Spleen (tissue), 11 donors: ENCODE measurements around the gene APBB2. TPM values are rescaled to one million over a fixed set of nuclear protein-coding genes. Genes with fewer than 3 reads are reported as not detected.

Source experiments
- DNase-seq: peaks from one replicate; pipeline ENCODE4 v3.0.0-alpha.2; 2020
- H3K27ac ChIP-seq, 8 donors: fragments of 200-600 bp; sonication (generic) in 7 of 8; 1 replicate in 4 of 8; 2 replicates in 4 of 8; pipeline versions ENCODE4 v1.5.0 to v1.8.0; 2016 to 2021; ENCODE audit warnings: inconsistent platforms in 4 of 8, mild to moderate bottlenecking in 4 of 8, moderate library complexity in 1 of 8
- H3K27me3 ChIP-seq, 7 donors: fragments of 200-600 bp; sonication (generic) in 6 of 7; replicated peaks in 1 of 7; 1 replicate in 4 of 7; 2 replicates in 3 of 7; pipeline versions ENCODE4 v1.5.0 to v1.8.0; 2016 to 2021; ENCODE audit warnings: inconsistent platforms in 3 of 7, mild to moderate bottlenecking in 1 of 7
- H3K36me3 ChIP-seq, 6 donors: fragments of 200-600 bp; sonication (generic) in 5 of 6; 1 replicate in 4 of 6; 2 replicates in 2 of 6; pipeline versions ENCODE4 v1.5.0 to v1.8.0; 2016 to 2021; ENCODE audit warnings: inconsistent platforms in 2 of 6
- H3K4me1 ChIP-seq, 6 donors: fragments of 200-600 bp; sonication (generic) in 5 of 6; 1 replicate in 3 of 6; 2 replicates in 3 of 6; pipeline versions ENCODE4 v1.5.0 to v1.8.0; 2016 to 2021; ENCODE audit warnings: inconsistent platforms in 3 of 6
- H3K4me3 ChIP-seq, 8 donors: fragments of 200-600 bp; sonication (generic) in 7 of 8; 1 replicate in 4 of 8; 2 replicates in 4 of 8; pipeline versions ENCODE4 v1.5.0 to v1.8.0; 2016 to 2021; ENCODE audit warnings: inconsistent platforms in 4 of 8, mild to moderate bottlenecking in 4 of 8, moderate library complexity in 2 of 8
- H3K9me3 ChIP-seq, 8 donors: fragments of 200-600 bp; sonication (generic) in 7 of 8; 1 replicate in 4 of 8; 2 replicates in 4 of 8; pipeline versions ENCODE4 v1.5.0 to v1.8.0; 2016 to 2021; ENCODE audit warnings: inconsistent platforms in 4 of 8
- POLR2A ChIP-seq, 3 donors: fragments of 450-650 bp; IDR thresholded peaks; one replicate each; pipeline ENCODE4 v1.5.1; 2017; ENCODE audit warnings: antibody characterized with exemption in 3 of 3, mild to moderate bottlenecking in 1 of 3
- POLR2AphosphoS5 ChIP-seq, 3 donors: sonication (generic); formaldehyde crosslinking; IDR thresholded peaks; one replicate each; pipeline ENCODE4 v1.5.1; 2017; ENCODE audit warnings: antibody characterized with exemption in 3 of 3
- WGBS, 5 donors: extraction: QIAGEN DNeasy Blood & Tissue Kit in 3 of 5; methylation state at CpG; one replicate each; pipeline versions ENCODE4 v1.1.5 to v1.1.7; 2013 to 2018; 5-methylcytosine and 5-hydroxymethylcytosine counted together
- intact Hi-C: fragments of 100-400 bp; cut with DNase I; formaldehyde crosslinking; loops from one replicate; pipeline ENCODE4 v1.15.0; 2023; ENCODE audit warnings: low total_unique reads
- polyA plus RNA-seq, 3 donors: library from polyadenylated mRNA; stranded (reverse); fragments of 200-250 nt; gene quantifications; one replicate each; pipeline ENCODE4 v1.2.1, GENCODE V29; 2013
- total RNA-seq, 7 donors: library from RNA; depleted of rRNA in 3 of 7; stranded (reverse); fragments of >200 nt in 3 of 7; fragmentation: NEBNext Ultra II Directional in 4 of 7; extraction: Animal tissue kit (Norgen Biotek cat#: 25700) in 4 of 7; gene quantifications; one replicate each; pipeline versions ENCODE4 v1.1.0 to v1.2.1, GENCODE V29; 2016 to 2021
- TF ChIP-seq, protein P1 (sequence below), 11 experiments: fragments of 200-600 bp in 7 of 11; fragments of 450-650 bp in 4 of 11; sonication (generic) in 4 of 11; IDR thresholded peaks in 8 of 11; conservative IDR thresholded peaks in 3 of 11; 1 replicate in 7 of 11; 2 replicates in 4 of 11; pipeline versions ENCODE4 v1.4.0 to v1.8.0; 2016 to 2021; ENCODE audit warnings: antibody characterized with exemption in 11 of 11, inconsistent platforms in 4 of 11, mild to moderate bottlenecking in 1 of 11
- donor health status: healthy with polysubstance abuse.
- donor health status: DM: no; HTN: no; CAD: no; lungs with moderate emphysema.
- donor health status: DM: no; HTN: no; CAD: no.
- donor health status: Bipolar disorder and iron deficiency.
- donor health status: healthy.
- donor health status: DM: no; HTN: no; CAD: no.
- donor health status: DM: yes; HTN: yes; CAD: no.

Gene APBB2
- total and polyA plus RNA-seq, 10 donors = 4.0 to 115 (median 76.7) TPM

DNA sequence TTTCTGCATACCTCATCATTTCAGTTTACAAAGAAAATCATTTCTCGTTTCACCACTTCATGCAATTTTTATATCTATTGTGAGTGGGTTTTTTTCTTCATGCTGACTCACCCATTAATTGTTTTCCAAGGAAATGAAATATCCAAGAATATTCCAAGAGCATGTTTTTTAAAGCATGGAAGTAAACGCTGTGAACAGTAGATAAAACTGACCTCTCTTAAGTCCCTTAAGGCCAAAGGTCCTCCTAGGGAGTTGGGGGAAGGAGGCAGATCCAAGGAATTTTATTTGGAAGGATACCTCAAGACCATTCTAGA, 2.6 kb upstream of the APBB2 start:
- peaks cover 0 to 67% (median 33%) of the 10 kb centered on the region in 7 donors for H3K27me3 ChIP-seq
- H3K9me3 ChIP-seq = no peaks in the 10 kb centered on the region
- H3K27ac ChIP-seq = peak overlapping the region; percentile 75 to 91 (median 83)
- no peaks in the 10 kb centered on the region for H3K36me3 ChIP-seq
- WGBS, 5 donors = 14 to 33% (median 19%) methylated on average over 2 of the region's 2 CpGs
- peak overlapping the region in 6 of 8 donors; percentile 36 to 92 (median 47) for H3K4me3 ChIP-seq
- no peak for DNase-seq
- TF ChIP-seq POLR2A (IDR thresholded peaks at IDR 0.05) (no peak), POLR2AphosphoS5 (IDR thresholded peaks at IDR 0.05) (no peak)
- TF ChIP-seq, protein P1, sequence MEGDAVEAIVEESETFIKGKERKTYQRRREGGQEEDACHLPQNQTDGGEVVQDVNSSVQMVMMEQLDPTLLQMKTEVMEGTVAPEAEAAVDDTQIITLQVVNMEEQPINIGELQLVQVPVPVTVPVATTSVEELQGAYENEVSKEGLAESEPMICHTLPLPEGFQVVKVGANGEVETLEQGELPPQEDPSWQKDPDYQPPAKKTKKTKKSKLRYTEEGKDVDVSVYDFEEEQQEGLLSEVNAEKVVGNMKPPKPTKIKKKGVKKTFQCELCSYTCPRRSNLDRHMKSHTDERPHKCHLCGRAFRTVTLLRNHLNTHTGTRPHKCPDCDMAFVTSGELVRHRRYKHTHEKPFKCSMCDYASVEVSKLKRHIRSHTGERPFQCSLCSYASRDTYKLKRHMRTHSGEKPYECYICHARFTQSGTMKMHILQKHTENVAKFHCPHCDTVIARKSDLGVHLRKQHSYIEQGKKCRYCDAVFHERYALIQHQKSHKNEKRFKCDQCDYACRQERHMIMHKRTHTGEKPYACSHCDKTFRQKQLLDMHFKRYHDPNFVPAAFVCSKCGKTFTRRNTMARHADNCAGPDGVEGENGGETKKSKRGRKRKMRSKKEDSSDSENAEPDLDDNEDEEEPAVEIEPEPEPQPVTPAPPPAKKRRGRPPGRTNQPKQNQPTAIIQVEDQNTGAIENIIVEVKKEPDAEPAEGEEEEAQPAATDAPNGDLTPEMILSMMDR (IDR thresholded peaks at IDR 0.05 in 8 of 11, conservative IDR thresholded peaks at IDR 0.05 in 3 of 11) = no peak
- peaks cover 7 to 51% (median 36%) of the 10 kb centered on the region in 6 donors for H3K4me1 ChIP-seq
- intact Hi-C loops = loop anchor here (10.0 kb wide), 1 partner anchor 242 kb away; no protein-coding TSS in a partner anchor

DNA sequence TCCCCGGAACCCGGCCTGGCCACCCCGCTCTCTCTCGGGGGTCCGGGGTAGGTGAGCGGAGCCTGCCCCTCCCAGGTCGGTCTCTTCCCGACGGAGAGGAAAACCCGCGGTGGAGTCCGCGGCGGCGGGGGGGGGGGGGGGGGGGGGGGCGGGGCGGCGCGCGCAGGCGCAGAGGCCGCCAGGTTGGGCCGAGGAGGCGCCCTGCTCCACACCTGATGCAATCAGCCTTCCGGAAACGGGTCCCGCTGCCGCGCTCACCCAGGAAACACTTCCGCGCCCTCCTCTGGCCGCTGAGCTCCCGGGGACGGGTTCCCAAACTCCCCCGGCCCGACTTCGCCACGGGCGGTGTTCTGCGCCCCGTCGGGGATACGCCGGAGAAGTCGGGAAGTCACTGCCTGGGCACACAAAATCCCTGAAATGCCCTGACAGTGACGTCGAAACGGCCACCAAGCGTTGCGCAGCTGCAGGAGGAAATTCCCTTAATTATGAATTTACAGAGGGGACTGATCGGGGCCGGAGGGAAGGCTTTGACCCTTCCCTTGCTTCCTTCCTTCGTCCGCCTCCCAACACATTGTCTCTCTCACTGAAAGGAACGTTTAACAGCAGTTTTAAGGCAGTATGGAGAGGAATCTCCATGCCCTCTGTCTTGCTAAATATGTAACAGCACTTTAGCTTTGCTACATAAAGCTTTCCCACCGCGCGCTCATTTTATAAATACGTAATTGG, 2.1 kb upstream of the APBB2 start:
- no peaks in the 10 kb centered on the region for H3K9me3 ChIP-seq
- 1 to 4% (median 2%) methylated on average over 22 to 59 of the region's 59 CpGs for WGBS, 5 donors
- peaks cover 0 to 70% (median 33%) of the 10 kb centered on the region in 7 donors for H3K27me3 ChIP-seq
- DNase-seq = peak; percentile 81
- H3K27ac ChIP-seq = peak overlapping the region; percentile 75 to 91 (median 83)
- H3K4me3 ChIP-seq = peak overlapping the region; percentile 36 to 92 (median 44)
- peaks cover 7 to 57% (median 36%) of the 10 kb centered on the region in 6 donors for H3K4me1 ChIP-seq
- intact Hi-C loops = loop anchor here (10.0 kb wide), 1 partner anchor 242 kb away; no protein-coding TSS in a partner anchor
- no peaks in the 10 kb centered on the region for H3K36me3 ChIP-seq
- TF ChIP-seq POLR2AphosphoS5 (IDR thresholded peaks at IDR 0.05) = peak; percentile 68 to 81 (median 80)
- TF ChIP-seq POLR2A (IDR thresholded peaks at IDR 0.05) = no peak
- TF ChIP-seq, protein P1 (IDR thresholded peaks at IDR 0.05 in 8 of 11, conservative IDR thresholded peaks at IDR 0.05 in 3 of 11) = peak in 5 of 11 experiments; percentile 27 to 50 (median 31)

DNA sequence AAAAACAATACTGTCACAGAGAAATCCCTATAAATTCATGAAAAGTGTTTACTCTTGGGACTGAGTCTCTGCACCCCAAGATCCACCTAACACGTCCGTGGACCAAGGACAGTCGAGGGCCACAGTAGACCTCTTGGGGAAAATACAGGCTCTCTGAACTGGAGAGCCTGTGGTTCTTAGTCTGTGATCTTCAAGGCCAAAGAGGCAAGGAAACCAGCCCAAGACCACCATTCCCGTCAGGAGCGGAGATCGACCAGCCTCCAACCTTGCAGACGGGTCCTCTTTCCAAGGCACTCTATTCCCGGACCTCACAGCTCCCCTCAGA, 1.6 kb upstream of the APBB2 start:
- intact Hi-C loops = loop anchor here (10.0 kb wide), 1 partner anchor 241 kb away; no protein-coding TSS in a partner anchor
- H3K4me3 ChIP-seq = peak overlapping the region; percentile 36 to 92 (median 44)
- no peaks in the 10 kb centered on the region for H3K36me3 ChIP-seq

More for the DNA sequence above, 1.6 kb upstream of the APBB2 start:
- Histone ChIP-seq H3K27ac (peak overlapping the region; percentile 75 to 91 (median 83)), H3K9me3 (no peaks in the 10 kb centered on the region), H3K27me3 (peaks cover 0 to 70% (median 33%) of the 10 kb centered on the region in 7 donors), H3K4me1 (peaks cover 7 to 59% (median 36%) of the 10 kb centered on the region in 6 donors)
- DNase-seq = no peak
- WGBS, 5 donors = 23 to 32% (median 26%) methylated on average over 7 to 8 of the region's 8 CpGs
- TF ChIP-seq POLR2A (IDR thresholded peaks at IDR 0.05) = no peak
- TF ChIP-seq, protein P1 (IDR thresholded peaks at IDR 0.05 in 8 of 11, conservative IDR thresholded peaks at IDR 0.05 in 3 of 11) = no peak
- no peak for TF ChIP-seq POLR2AphosphoS5 (IDR thresholded peaks at IDR 0.05)
